Inflammatory macrophage treated with lipopolysaccharide for 4 hours (primary cell): Measurements from ENCODE around the gene NCOA6.

ENCODE experiments used
- DNase-seq: peaks from one replicate; pipeline ENCODE4 v3.0.0-alpha.2; 2020

NCOA6 gene

DNA sequence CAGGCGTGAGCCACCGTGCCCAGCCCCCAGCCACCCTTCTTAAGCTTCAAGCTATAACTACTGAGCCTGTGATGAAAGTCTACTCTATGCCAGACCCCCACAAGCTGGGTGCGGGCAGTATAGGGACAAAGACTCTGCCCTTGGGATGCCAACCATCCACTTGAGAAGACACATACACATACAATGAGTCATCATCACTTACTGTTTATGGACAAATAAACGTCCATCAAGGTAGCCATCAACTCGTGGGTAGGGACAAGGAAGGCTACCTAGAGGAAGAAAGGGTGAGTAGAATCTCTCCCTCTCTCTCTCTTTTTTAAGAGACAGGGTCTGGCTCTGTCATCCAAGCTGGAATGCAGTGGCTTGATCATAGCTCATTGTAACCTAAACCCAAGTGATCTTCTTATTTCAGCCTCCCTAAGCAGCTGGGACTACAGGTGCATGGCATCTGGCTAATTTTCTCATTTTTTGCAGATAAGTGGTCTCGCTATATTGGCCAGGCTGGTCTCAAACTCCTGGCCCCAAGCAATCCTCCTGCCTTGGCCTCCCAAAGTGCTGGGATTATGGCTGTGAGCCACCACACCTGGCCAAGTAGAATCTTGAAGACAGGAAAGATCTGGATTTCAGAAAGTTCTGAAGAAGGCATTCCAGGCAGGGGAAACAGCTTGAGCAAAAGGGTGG lies 123.9 kb downstream of the NCOA6 start:
- DNase-seq, result no peak

DNA sequence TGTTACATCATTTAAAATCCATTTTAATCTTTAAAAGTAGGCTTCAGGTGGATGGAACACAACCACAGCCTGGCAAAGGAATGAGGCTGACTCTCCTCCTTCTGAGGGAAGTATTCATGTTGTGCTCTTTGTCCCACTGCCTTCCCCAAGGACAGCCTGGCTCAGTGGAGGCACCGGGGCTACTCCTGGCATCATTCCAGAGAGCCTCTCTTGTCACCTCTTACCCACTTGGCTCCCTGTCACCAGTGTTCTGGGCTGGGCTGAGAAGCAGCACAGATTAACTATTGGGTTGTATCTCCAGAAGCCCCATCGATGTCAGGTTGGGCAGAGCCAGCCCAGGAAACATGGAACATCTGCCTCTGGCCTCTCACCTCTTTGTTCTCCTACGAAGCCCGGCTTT lies 132.0 kb downstream of the NCOA6 start:
- no peak for DNase-seq

DNA sequence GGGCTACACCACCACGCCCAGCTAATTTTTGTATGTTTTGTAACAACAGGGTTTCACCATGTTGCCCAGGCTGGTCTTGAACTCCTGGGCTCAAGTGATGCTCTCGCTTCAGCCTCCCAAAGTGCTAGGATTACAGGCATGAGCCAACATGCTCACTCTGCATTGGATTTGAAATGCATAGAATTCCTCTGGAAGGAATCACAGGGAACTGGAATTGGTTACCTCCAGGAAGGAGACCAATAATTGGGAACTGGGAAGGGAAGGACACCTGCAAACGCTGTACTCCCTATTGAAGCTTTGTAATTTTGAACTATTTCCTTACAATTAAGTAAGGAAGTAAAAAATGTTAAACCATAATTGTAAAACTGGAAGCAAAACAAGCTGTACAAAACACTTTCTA lies 133.6 kb downstream of the NCOA6 start:
- no peak for DNase-seq

DNA sequence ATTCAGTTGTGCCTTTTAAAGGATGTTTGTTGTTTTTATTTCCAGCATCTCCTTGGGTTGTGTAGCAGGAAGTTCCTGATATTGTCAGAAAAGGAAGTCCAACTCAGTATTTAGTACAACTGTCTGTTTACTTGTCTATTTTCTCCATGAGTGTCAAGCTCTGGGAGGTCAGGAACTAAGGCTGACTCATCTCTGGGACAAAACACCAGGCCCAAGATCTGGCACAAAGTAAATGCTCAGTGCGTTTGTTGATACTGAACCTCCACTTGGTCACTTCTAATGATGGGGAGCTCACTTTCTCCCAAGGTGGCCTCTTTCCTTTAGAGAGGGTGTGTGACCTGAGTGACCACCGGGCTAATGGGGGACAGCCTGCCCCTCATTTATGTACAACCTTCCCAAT lies 136.0 kb downstream of the NCOA6 start:
- DNase-seq, result peak; percentile 37

DNA sequence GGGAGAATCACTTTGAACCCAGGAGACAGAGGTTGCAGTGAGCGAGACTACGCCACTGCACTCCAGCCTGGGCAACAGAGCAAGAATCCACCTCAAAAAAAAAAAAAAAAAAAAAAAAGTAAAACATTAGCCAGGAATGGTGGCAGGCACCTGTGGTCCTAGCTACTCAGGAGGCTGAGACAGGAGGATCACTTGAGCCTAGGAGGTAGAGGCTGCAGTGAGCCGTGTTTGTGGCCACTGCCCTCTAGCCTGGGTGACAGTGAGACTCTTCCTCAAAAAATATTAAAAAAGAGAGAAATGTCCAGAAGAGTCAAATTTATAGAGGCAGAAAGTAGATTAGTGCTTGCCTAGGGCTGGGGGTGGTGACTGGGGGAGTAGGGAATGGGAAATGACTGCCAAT lies 141.8 kb downstream of the NCOA6 start:
- no peak for DNase-seq

DNA sequence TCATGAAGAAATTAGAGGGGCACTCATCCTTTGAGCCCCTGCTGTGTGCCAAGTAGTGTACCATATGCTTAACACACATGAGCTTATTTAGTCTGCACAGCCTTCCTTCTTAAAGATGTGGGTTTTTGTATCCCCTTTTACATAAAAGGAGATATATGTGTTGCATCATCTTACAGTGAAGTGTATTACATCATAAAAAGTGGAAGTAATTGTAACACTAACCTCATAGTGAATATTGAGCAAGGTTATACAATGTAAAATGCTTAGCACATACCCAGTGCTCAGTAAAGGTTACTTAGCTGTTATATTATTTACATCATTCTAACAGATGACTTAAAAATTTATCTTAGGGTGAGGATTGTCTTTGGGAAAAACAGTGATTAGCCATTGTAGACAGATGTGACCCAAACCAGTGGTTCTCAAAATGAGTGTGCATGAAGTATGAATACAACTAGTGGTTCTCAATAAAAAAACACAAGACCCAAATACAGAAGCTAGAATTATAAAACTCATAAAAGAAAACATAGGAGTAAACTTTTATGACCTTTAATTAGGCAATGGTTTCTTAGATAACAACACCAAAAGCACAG lies 144.8 kb downstream of the NCOA6 start:
- DNase-seq, result peak; percentile 93

DNA sequence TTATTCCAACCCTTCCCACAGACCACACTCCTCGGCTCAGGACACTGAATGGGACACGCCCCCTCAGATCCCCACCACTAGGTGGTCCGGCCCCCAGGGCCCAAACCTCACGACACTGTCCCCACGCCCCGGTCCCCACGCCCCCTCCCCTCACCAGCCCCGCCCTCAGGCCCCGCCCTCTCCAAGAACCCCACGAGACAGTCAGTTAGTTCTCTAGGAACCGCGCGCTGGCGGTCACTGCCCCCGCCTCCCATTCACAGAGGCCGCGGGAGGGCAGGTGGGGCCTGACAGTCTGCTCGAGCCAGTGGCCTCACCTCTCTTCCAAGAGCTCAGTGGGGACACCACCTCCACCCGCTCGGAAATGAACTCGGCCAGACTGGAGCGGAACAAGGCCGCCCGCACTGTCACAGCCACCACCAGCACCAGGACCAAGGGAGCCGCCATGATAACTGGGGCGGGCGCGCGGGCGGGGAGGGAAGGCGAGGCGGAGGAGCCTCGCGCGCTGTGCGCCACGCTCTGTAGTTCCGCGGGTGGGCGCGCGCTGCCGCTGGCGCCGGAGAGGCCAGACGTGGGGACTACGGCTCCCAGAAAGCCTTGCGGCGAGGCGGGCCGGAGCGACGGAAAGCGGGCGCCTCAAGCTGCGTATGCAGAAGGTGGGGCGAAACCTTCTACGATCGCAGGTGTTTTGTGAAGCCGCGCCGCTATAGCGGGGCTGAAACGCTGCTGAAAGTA lies 148.6 kb downstream of the NCOA6 start, which contains the start of gene PIGU:
Gene PIGU, minus strand, starts transcription at position 451 of the 732 bp plus-strand sequence. Its CDS starts 7 bp downstream, at position 444.
- peak; percentile 97 for DNase-seq

DNA sequence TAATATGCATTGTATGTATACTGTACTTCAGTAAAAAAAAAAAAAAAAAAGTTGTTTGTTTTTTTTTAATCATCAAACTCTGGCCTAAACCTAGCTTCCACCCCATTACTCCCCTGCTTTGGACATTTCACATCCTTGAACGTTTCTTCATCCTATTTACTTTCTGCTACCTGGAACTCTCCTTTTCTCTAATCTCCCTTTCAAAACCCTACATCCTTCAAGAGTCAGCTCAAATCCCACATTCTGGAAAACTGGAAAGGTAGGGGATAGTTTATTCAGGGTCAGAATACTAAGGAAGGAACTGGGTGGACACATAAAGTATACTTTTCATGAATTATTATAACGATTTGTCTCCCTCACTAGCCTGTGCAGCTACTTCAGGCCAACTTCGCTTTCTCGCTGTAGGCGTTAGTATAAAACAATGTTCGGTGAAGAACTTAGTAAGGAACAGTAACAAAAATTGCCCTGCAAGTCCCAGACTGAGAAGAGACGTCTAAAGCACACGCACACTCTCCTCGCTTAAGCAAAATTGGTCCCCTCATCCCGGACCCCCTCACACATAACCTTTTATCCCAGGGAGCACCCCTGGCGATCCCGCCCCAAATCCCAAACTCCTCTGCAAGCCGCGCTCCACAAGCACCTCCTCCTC lies 149.3 kb downstream of the NCOA6 start:
- peak; percentile 5 for DNase-seq

DNA sequence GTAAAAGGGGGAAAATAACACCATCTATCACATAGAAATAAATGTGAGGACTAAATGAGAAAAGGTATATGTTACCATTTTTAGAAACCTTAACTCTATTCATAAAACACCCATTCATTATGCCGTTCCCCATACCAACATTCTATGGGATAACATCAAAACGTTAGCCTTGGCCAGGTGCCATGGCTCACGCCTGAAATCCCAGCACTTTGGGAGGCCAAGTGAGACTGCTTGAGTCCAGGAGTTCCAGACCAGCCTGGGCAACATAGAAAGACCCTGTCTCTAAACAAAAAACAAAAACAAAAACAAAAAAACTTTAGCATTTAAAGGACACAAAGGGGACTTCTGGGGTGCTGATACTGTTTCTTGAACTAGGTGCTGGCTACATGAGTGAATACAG lies 149.9 kb downstream of the NCOA6 start:
- DNase-seq, result no peak

DNA sequence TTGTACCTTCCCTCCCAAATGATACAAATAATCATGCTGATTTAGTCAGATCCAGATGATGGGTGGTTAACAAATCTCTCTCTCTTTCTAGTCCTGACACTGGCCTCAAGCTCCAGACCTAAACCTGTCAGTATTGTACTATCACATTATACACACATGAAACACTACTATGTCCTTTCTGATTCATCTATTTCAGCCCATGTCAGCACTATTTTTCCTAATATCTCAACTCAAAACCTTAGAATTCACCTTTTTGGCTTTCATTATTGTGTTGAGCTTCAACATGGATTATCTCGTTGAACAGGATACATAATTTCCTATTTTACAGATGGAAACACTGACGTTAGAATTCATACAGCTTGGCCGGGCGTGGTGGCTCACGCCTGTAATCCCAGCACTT lies 152.0 kb downstream of the NCOA6 start:
- DNase-seq, result no peak

DNA sequence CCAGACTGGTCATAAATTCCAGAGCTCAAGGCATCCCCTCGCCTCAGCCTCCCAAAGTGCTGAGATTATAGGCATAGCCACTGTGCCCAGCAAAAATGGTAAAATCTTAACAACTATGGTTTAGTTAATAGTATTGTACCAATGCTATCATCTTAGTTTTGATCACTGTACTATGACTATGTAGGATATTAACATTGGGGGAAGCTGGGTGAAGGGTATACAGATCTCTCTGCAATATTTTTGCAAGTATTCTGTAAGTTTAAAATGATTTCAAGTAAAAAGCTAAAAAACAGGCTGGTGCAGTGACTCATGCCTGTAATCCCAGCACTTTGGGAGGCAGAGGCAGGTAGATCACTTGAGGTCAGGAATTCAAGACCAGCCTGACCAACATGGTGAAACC lies 156.4 kb downstream of the NCOA6 start:
- no peak for DNase-seq
